Central memory CD8-positive, alpha-beta T cell (primary cell): ENCODE data around the gene CD247.

Experiments used
- ATAC-seq: fragments of 150-1000 bp; cut with Tn5 transposase; replicated peaks from 2 replicates; pipeline ENCODE4 v1.10.0; 2022; ENCODE audit warnings: mild to moderate bottlenecking, moderate FRiP score, moderate number of reproducible peaks; ENCODE audit not compliant: poor library complexity, severe bottlenecking; ENCODE audit errors: extremely low read depth
- DNase-seq, 2 donors: peaks; one replicate each; pipeline ENCODE4 v3.0.0; 2021; ENCODE audit warnings: low spot score in 2 of 2
- H3K27ac Mint-ChIP-seq: one replicate; pipeline ENCODE4 v1.8.0; 2022; ENCODE audit warnings: low read depth, mild to moderate bottlenecking, moderate library complexity, mixed read lengths
- H3K27me3 Mint-ChIP-seq: one replicate; pipeline ENCODE4 v1.8.0; 2022; ENCODE audit warnings: mixed read lengths
- H3K36me3 Mint-ChIP-seq: one replicate; pipeline ENCODE4 v1.8.0; 2022; ENCODE audit warnings: mild to moderate bottlenecking, moderate library complexity, mixed read lengths; ENCODE audit not compliant: insufficient read depth
- H3K4me1 Mint-ChIP-seq: one replicate; pipeline ENCODE4 v1.8.0; 2022; ENCODE audit warnings: mixed read lengths
- H3K4me3 Mint-ChIP-seq: one replicate; pipeline ENCODE4 v1.8.0; 2022; ENCODE audit warnings: mild to moderate bottlenecking, moderate library complexity, mixed read lengths
- H3K9me3 Mint-ChIP-seq: one replicate; pipeline ENCODE4 v1.8.0; 2022; ENCODE audit warnings: mixed read lengths

Gene CD247

GRCh38 chr1:167412072-167412471 is 106.3 kb downstream of the CD247 start:
- Mint-ChIP-seq H3K4me1 (no peaks in the 10 kb centered on the region), H3K27ac (no peak overlapping the region), H3K36me3 (peaks cover 11% of the 10 kb centered on the region), H3K9me3 (no peaks in the 10 kb centered on the region), H3K27me3 (no peaks in the 10 kb centered on the region), H3K4me3 (no peak overlapping the region)
- DNase-seq (no peak), ATAC-seq (no peak)

GRCh38 chr1:167409183-167409582 is 109.1 kb downstream of the CD247 start:
- Mint-ChIP-seq H3K9me3 (no peaks in the 10 kb centered on the region), H3K27ac (peak overlapping the region; percentile 36), H3K27me3 (no peaks in the 10 kb centered on the region), H3K36me3 (peaks cover 12% of the 10 kb centered on the region), H3K4me1 (no peaks in the 10 kb centered on the region), H3K4me3 (no peak overlapping the region)
- ATAC-seq (no peak), DNase-seq (no peak)

- Mint-ChIP-seq H3K9me3 (no peaks in the 10 kb centered on the region), H3K36me3 (peaks cover 12% of the 10 kb centered on the region), H3K27ac (no peak overlapping the region), H3K4me1 (no peaks in the 10 kb centered on the region), H3K27me3 (no peaks in the 10 kb centered on the region), H3K4me3 (no peak overlapping the region)
- ATAC-seq (no peak), DNase-seq (no peak)
Observed at GRCh38 chr1:167408355-167408754, 110.0 kb downstream of the CD247 start.

GRCh38 chr1:167404908-167405307 is 113.4 kb downstream of the CD247 start:
- no peak for DNase-seq
- no peak for ATAC-seq
- H3K27ac Mint-ChIP-seq, result no peak overlapping the region

GRCh38 chr1:167404161-167404888 is 114.0 kb downstream of the CD247 start:
- ATAC-seq, result no peak

More at GRCh38 chr1:167404908-167405307, 113.4 kb downstream of the CD247 start:
- Mint-ChIP-seq H3K9me3 (no peaks in the 10 kb centered on the region), H3K36me3 (peaks cover 17% of the 10 kb centered on the region), H3K27me3 (no peaks in the 10 kb centered on the region), H3K4me1 (no peaks in the 10 kb centered on the region), H3K4me3 (no peak overlapping the region)

GRCh38 chr1:167401260-167401873 is 117.0 kb downstream of the CD247 start:
- Mint-ChIP-seq H3K9me3 (no peaks in the 10 kb centered on the region), H3K4me3 (no peak overlapping the region), H3K4me1 (no peaks in the 10 kb centered on the region), H3K27ac (no peak overlapping the region), H3K27me3 (no peaks in the 10 kb centered on the region), H3K36me3 (peaks cover 22% of the 10 kb centered on the region)
- ATAC-seq, result peak; percentile 52
- DNase-seq, result peak in 1 of 2 donors; percentile 19

More at GRCh38 chr1:167404161-167404888, 114.0 kb downstream of the CD247 start:
- Mint-ChIP-seq H3K9me3 (no peaks in the 10 kb centered on the region), H3K4me3 (no peak overlapping the region), H3K36me3 (peaks cover 17% of the 10 kb centered on the region), H3K4me1 (no peaks in the 10 kb centered on the region), H3K27ac (no peak overlapping the region), H3K27me3 (no peaks in the 10 kb centered on the region)
- DNase-seq, result no peak

GRCh38 chr1:167400359-167400953 is 117.9 kb downstream of the CD247 start:
- H3K4me3 Mint-ChIP-seq, result no peak overlapping the region
- no peak overlapping the region for H3K27ac Mint-ChIP-seq
- no peak for ATAC-seq
- no peaks in the 10 kb centered on the region for H3K27me3 Mint-ChIP-seq
- no peak for DNase-seq
- no peaks in the 10 kb centered on the region for H3K9me3 Mint-ChIP-seq
- no peaks in the 10 kb centered on the region for H3K4me1 Mint-ChIP-seq
- H3K36me3 Mint-ChIP-seq, result peaks cover 15% of the 10 kb centered on the region

GRCh38 chr1:167392200-167392696 is 126.1 kb downstream of the CD247 start:
- DNase-seq, result no peak
- H3K27me3 Mint-ChIP-seq, result no peaks in the 10 kb centered on the region
- no peaks in the 10 kb centered on the region for H3K9me3 Mint-ChIP-seq
- no peak overlapping the region for H3K4me3 Mint-ChIP-seq
- H3K36me3 Mint-ChIP-seq, result peaks cover 14% of the 10 kb centered on the region
- H3K4me1 Mint-ChIP-seq, result no peaks in the 10 kb centered on the region
- no peak for ATAC-seq
- no peak overlapping the region for H3K27ac Mint-ChIP-seq

GRCh38 chr1:167388976-167389375 is 129.4 kb downstream of the CD247 start:
- Mint-ChIP-seq H3K9me3 (no peaks in the 10 kb centered on the region), H3K36me3 (peaks cover 21% of the 10 kb centered on the region), H3K27ac (no peak overlapping the region), H3K4me1 (no peaks in the 10 kb centered on the region), H3K4me3 (no peak overlapping the region), H3K27me3 (no peaks in the 10 kb centered on the region)
- DNase-seq (no peak), ATAC-seq (no peak)

- DNase-seq (no peak), ATAC-seq (no peak)
- Mint-ChIP-seq H3K27me3 (no peaks in the 10 kb centered on the region), H3K36me3 (peaks cover 24% of the 10 kb centered on the region), H3K9me3 (no peaks in the 10 kb centered on the region), H3K4me1 (no peaks in the 10 kb centered on the region), H3K4me3 (no peak overlapping the region), H3K27ac (no peak overlapping the region)
Observed at GRCh38 chr1:167387251-167387910, 130.9 kb downstream of the CD247 start.
